Trophoblast cell (in vitro differentiated cells and primary cell): ENCODE data around the gene DTNB.

Experiments
- DNase-seq, 2 donors: peaks; one replicate each; pipeline ENCODE4 v3.0.0-alpha.2; 2016
- H2AFZ ChIP-seq: 2 replicates; pipeline ENCODE4 v1.6.1; 2013; ENCODE audit warnings: low read length, moderate library complexity, mild to moderate bottlenecking; ENCODE audit not compliant: insufficient read depth, poor library complexity
- H2AK5ac ChIP-seq: 2 replicates; pipeline ENCODE4 v1.6.1; 2013; ENCODE audit warnings: mild to moderate bottlenecking, low read length
- H2BK120ac ChIP-seq: 2 replicates; pipeline ENCODE4 v1.6.1; 2013; ENCODE audit warnings: low read length, mild to moderate bottlenecking, moderate library complexity; ENCODE audit not compliant: insufficient read depth, poor library complexity
- H2BK12ac ChIP-seq: 2 replicates; pipeline ENCODE4 v1.6.1; 2013; ENCODE audit warnings: mild to moderate bottlenecking, low read length, moderate library complexity
- H2BK5ac ChIP-seq: 2 replicates; pipeline ENCODE4 v1.6.1; 2013; ENCODE audit warnings: low read length, low read depth, moderate library complexity, mild to moderate bottlenecking; ENCODE audit not compliant: poor library complexity
- H3K14ac ChIP-seq: 2 replicates; pipeline ENCODE4 v1.6.1; 2013; ENCODE audit warnings: mild to moderate bottlenecking, low read length
- H3K18ac ChIP-seq: 2 replicates; pipeline ENCODE4 v1.6.1; 2013; ENCODE audit warnings: mild to moderate bottlenecking, low read length
- H3K23ac ChIP-seq: 2 replicates; pipeline ENCODE4 v1.6.1; 2013; ENCODE audit warnings: low read length
- H3K27ac ChIP-seq: 2 replicates; pipeline ENCODE4 v1.5.1; 2013; ENCODE audit warnings: low read depth, mild to moderate bottlenecking, inconsistent platforms, low read length, moderate library complexity
- H3K27me3 ChIP-seq: 2 replicates; pipeline ENCODE4 v1.6.1; 2013; ENCODE audit warnings: inconsistent platforms, mild to moderate bottlenecking, low read length, moderate library complexity; ENCODE audit not compliant: insufficient read depth
- H3K36me3 ChIP-seq, 2 experiments: 1 replicate in 1 of 2; 2 replicates in 1 of 2; pipeline ENCODE4 v1.6.1; 2013; ENCODE audit warnings: low read length in 2 of 2, mild to moderate bottlenecking in 2 of 2, moderate library complexity in 1 of 2; ENCODE audit not compliant: insufficient read depth in 2 of 2, control insufficient read depth in 1 of 2
- H3K4ac ChIP-seq: 2 replicates; pipeline ENCODE4 v1.6.1; 2013; ENCODE audit warnings: low read depth, mild to moderate bottlenecking, low read length, moderate library complexity
- H3K4me1 ChIP-seq, 2 experiments: 1 replicate in 1 of 2; 2 replicates in 1 of 2; pipeline ENCODE4 v1.6.1; 2013; ENCODE audit warnings: low read length in 2 of 2, mild to moderate bottlenecking in 2 of 2, moderate library complexity in 1 of 2; ENCODE audit not compliant: insufficient read depth in 2 of 2, control insufficient read depth in 1 of 2
- H3K4me2 ChIP-seq: 2 replicates; pipeline ENCODE4 v1.6.1; 2013; ENCODE audit warnings: inconsistent platforms, mild to moderate bottlenecking, low read length, moderate library complexity
- H3K4me3 ChIP-seq: 2 replicates; pipeline ENCODE4 v1.5.1; 2013; ENCODE audit warnings: mild to moderate bottlenecking, low read depth, low read length, inconsistent platforms
- H3K79me1 ChIP-seq: one replicate; pipeline ENCODE4 v1.6.1; 2013; ENCODE audit warnings: low read length
- H3K79me2 ChIP-seq: 2 replicates; pipeline ENCODE4 v1.6.1; 2013; ENCODE audit warnings: low read length, mild to moderate bottlenecking; ENCODE audit not compliant: control insufficient read depth, insufficient read depth, poor library complexity
- H3K9ac ChIP-seq: 2 replicates; pipeline ENCODE4 v1.6.1; 2013; ENCODE audit warnings: mild to moderate bottlenecking, low read length
- H3K9me3 ChIP-seq: 2 replicates; pipeline ENCODE4 v1.6.1; 2013; ENCODE audit warnings: low read depth, mild to moderate bottlenecking, control low read depth, inconsistent platforms, low read length; ENCODE audit not compliant: insufficient read depth
- H4K12ac ChIP-seq: 2 replicates; pipeline ENCODE4 v1.6.1; 2013; ENCODE audit warnings: low read depth, mild to moderate bottlenecking, low read length, moderate library complexity
- H4K8ac ChIP-seq: 2 replicates; pipeline ENCODE4 v1.6.1; 2013; ENCODE audit warnings: low read depth, mild to moderate bottlenecking, low read length, moderate library complexity
- H4K91ac ChIP-seq: one replicate; pipeline ENCODE4 v1.6.1; 2013; ENCODE audit warnings: low read depth, mild to moderate bottlenecking, low read length, moderate library complexity
- WGBS: extraction: QIAGEN DNeasy Blood & Tissue Kit; methylation state at CpG from one replicate; pipeline ENCODE4 v1.1.7; 2013; ENCODE audit warnings: missing lambda C conversion rate; ENCODE audit not compliant: insufficient read length, insufficient coverage; ENCODE audit errors: extremely low coverage; 5-methylcytosine and 5-hydroxymethylcytosine counted together

Gene DTNB

GRCh38 chr2:25418944-25419677 is 254.3 kb downstream of the DTNB start:
- Histone ChIP-seq H4K12ac (no peak overlapping the region), H3K14ac (no peak overlapping the region), H3K27me3 (no peaks in the 10 kb centered on the region), H3K79me2 (no peaks in the 10 kb centered on the region), H3K79me1 (no peaks in the 10 kb centered on the region), H3K4me2 (no peak overlapping the region), H3K4me3 (no peak overlapping the region), H3K36me3 (peaks cover 0 to 2% of the 10 kb centered on the region in 2 experiments), H4K91ac (no peak overlapping the region), H4K8ac (no peak overlapping the region), H3K23ac (no peak overlapping the region), H3K18ac (no peak overlapping the region), H3K4me1 (no peaks in the 10 kb centered on the region), H3K9ac (no peak overlapping the region), H3K4ac (no peak overlapping the region), H3K9me3 (no peaks in the 10 kb centered on the region), H2BK120ac (no peak overlapping the region), H2BK5ac (no peak overlapping the region), H3K27ac (no peak overlapping the region), H2AFZ (no peak overlapping the region), H2AK5ac (no peak overlapping the region), H2BK12ac (no peak overlapping the region)
- no peak for DNase-seq
- no CpG with 5 or more reads among the region's 13 CpGs for WGBS

- H3K9ac ChIP-seq: no peak overlapping the region
Measured at GRCh38 chr2:25417715-25418369, 255.5 kb downstream of the DTNB start.

GRCh38 chr2:25416674-25417073 is 256.7 kb downstream of the DTNB start:
- no peak overlapping the region for H2AK5ac ChIP-seq
- H3K4ac ChIP-seq: no peak overlapping the region
- no peak overlapping the region for H3K18ac ChIP-seq
- no peak overlapping the region for H4K91ac ChIP-seq
- H3K4me1 ChIP-seq: no peaks in the 10 kb centered on the region
- no peak overlapping the region for H2BK120ac ChIP-seq
- H3K4me2 ChIP-seq: no peak overlapping the region
- H3K9ac ChIP-seq: no peak overlapping the region
- no peak overlapping the region for H3K27ac ChIP-seq
- no peak overlapping the region for H3K23ac ChIP-seq
- no CpG with 5 or more reads among the region's 3 CpGs for WGBS
- H2AFZ ChIP-seq: no peak overlapping the region
- no peaks in the 10 kb centered on the region for H3K79me2 ChIP-seq
- no peak for DNase-seq
- H3K4me3 ChIP-seq: no peak overlapping the region
- no peaks in the 10 kb centered on the region for H3K9me3 ChIP-seq
- H3K79me1 ChIP-seq: no peaks in the 10 kb centered on the region
- H4K8ac ChIP-seq: no peak overlapping the region
- no peak overlapping the region for H3K14ac ChIP-seq
- no peak overlapping the region for H4K12ac ChIP-seq
- no peak overlapping the region for H2BK5ac ChIP-seq
- H3K27me3 ChIP-seq: no peaks in the 10 kb centered on the region
- H3K36me3 ChIP-seq: peaks cover 0 to 2% of the 10 kb centered on the region in 2 experiments
- H2BK12ac ChIP-seq: no peak overlapping the region

More at GRCh38 chr2:25417715-25418369, 255.5 kb downstream of the DTNB start:
- peaks cover 0 to 2% of the 10 kb centered on the region in 2 experiments for H3K36me3 ChIP-seq
- no peak overlapping the region for H3K4ac ChIP-seq
- H3K27me3 ChIP-seq: no peaks in the 10 kb centered on the region
- no peaks in the 10 kb centered on the region for H3K79me2 ChIP-seq
- H2BK5ac ChIP-seq: no peak overlapping the region
- no peak overlapping the region for H3K14ac ChIP-seq
- H2BK120ac ChIP-seq: no peak overlapping the region
- no peak overlapping the region for H3K4me2 ChIP-seq
- H3K18ac ChIP-seq: no peak overlapping the region
- no peak overlapping the region for H3K23ac ChIP-seq
- H4K8ac ChIP-seq: no peak overlapping the region
- no peak overlapping the region for H2AK5ac ChIP-seq
- H3K79me1 ChIP-seq: no peaks in the 10 kb centered on the region
- no peak for DNase-seq
- H3K4me1 ChIP-seq: no peaks in the 10 kb centered on the region
- no peak overlapping the region for H4K91ac ChIP-seq
- no peak overlapping the region for H2BK12ac ChIP-seq
- no peak overlapping the region for H2AFZ ChIP-seq
- WGBS: no CpG with 5 or more reads among the region's 6 CpGs
- no peak overlapping the region for H3K4me3 ChIP-seq
- H4K12ac ChIP-seq: no peak overlapping the region
- H3K9me3 ChIP-seq: no peaks in the 10 kb centered on the region
- H3K27ac ChIP-seq: no peak overlapping the region

GRCh38 chr2:25414781-25415180 is 258.6 kb downstream of the DTNB start:
- no peaks in the 10 kb centered on the region for H3K79me1 ChIP-seq
- no peaks in the 10 kb centered on the region for H3K9me3 ChIP-seq
- H2AFZ ChIP-seq: no peak overlapping the region
- no peak overlapping the region for H3K4ac ChIP-seq
- H3K23ac ChIP-seq: no peak overlapping the region
- H2BK120ac ChIP-seq: no peak overlapping the region
- no peaks in the 10 kb centered on the region for H3K79me2 ChIP-seq
- no peaks in the 10 kb centered on the region for H3K27me3 ChIP-seq
- no peak overlapping the region for H3K4me2 ChIP-seq
- no peak overlapping the region for H3K4me3 ChIP-seq
- DNase-seq: no peak
- H3K4me1 ChIP-seq: no peaks in the 10 kb centered on the region
- H4K91ac ChIP-seq: no peak overlapping the region
- no peak overlapping the region for H2BK5ac ChIP-seq
- no peak overlapping the region for H3K27ac ChIP-seq
- H3K9ac ChIP-seq: no peak overlapping the region
- peaks cover 0 to 2% of the 10 kb centered on the region in 2 experiments for H3K36me3 ChIP-seq
- H4K8ac ChIP-seq: no peak overlapping the region
- no peak overlapping the region for H2BK12ac ChIP-seq
- no peak overlapping the region for H2AK5ac ChIP-seq
- no peak overlapping the region for H3K14ac ChIP-seq
- H3K18ac ChIP-seq: no peak overlapping the region
- WGBS: no CpG with 5 or more reads among the region's 6 CpGs
- no peak overlapping the region for H4K12ac ChIP-seq
